HepG2 (cell line): ENCODE measurements around the gene DENND4B. TPM values are rescaled to one million over a fixed set of nuclear protein-coding genes. Genes with fewer than 3 reads are reported as not detected.

ENCODE experiments used
- DMAP1 ChIP-seq: IDR thresholded peaks from 2 replicates; pipeline ENCODE4 v1.6.1; 2016
- GPN1 ChIP-seq: sonication (generic); formaldehyde crosslinking; IDR thresholded peaks from 2 replicates; pipeline ENCODE4 v1.5.1; 2020; ENCODE audit warnings: missing genetic modification reagents, borderline replicate concordance
- NFKBIZ ChIP-seq: IDR thresholded peaks from 2 replicates; pipeline ENCODE4 v1.6.1; 2018; ENCODE audit warnings: missing genetic modification reagents, missing compliant biosample characterization
- SNAPC4 ChIP-seq: sonication (generic); formaldehyde crosslinking; IDR thresholded peaks from 2 replicates; pipeline ENCODE4 v1.4.0; 2020; ENCODE audit warnings: mild to moderate bottlenecking, missing genetic modification reagents
- SRY ChIP-seq: sonication (generic); formaldehyde crosslinking; IDR thresholded peaks from 2 replicates; pipeline ENCODE4 v1.8.0; 2022; ENCODE audit warnings: mild to moderate bottlenecking, missing genetic modification reagents
- TBX2 ChIP-seq: sonication (generic); formaldehyde crosslinking; IDR thresholded peaks from 2 replicates; pipeline ENCODE4 v1.5.0; 2020; ENCODE audit warnings: missing genetic modification reagents, mild to moderate bottlenecking, borderline replicate concordance
- ZFP36L2 ChIP-seq: sonication (generic); formaldehyde crosslinking; IDR thresholded peaks from 2 replicates; pipeline ENCODE4 v1.4.0; 2020; ENCODE audit warnings: missing genetic modification reagents
- ZNF530 ChIP-seq: sonication (generic); formaldehyde crosslinking; IDR thresholded peaks from 2 replicates; pipeline ENCODE4 v1.5.0; 2020; ENCODE audit warnings: low read depth, mild to moderate bottlenecking, missing genetic modification reagents
- ZNF7 ChIP-seq: IDR thresholded peaks from 2 replicates; pipeline ENCODE4 v1.6.1; 2016; ENCODE audit warnings: missing biosample characterization, missing genetic modification reagents
- ZNF710 ChIP-seq: sonication (generic); formaldehyde crosslinking; IDR thresholded peaks from 2 replicates; pipeline ENCODE4 v1.5.0; 2020; ENCODE audit warnings: mild to moderate bottlenecking, missing genetic modification reagents, borderline replicate concordance
- ZNF740 ChIP-seq: sonication (generic); formaldehyde crosslinking; IDR thresholded peaks from 2 replicates; pipeline ENCODE4 v1.4.0; 2020; ENCODE audit warnings: missing genetic modification reagents
- ZNF775 ChIP-seq: sonication (generic); formaldehyde crosslinking; IDR thresholded peaks from 2 replicates; pipeline ENCODE4 v1.4.0; 2020; ENCODE audit warnings: missing genetic modification reagents, mild to moderate bottlenecking, moderate library complexity, borderline replicate concordance
- ZNF777 ChIP-seq: sonication (generic); formaldehyde crosslinking; IDR thresholded peaks from 2 replicates; pipeline ENCODE4 v1.4.0; 2020; ENCODE audit warnings: missing genetic modification reagents
- ZNF839 ChIP-seq: sonication (generic); formaldehyde crosslinking; IDR thresholded peaks from 2 replicates; pipeline ENCODE4 v1.4.0; 2020; ENCODE audit warnings: missing genetic modification reagents, mild to moderate bottlenecking, borderline replicate concordance
- polyA plus RNA-seq, 8 experiments: library from polyadenylated mRNA; depleted of rRNA in 3 of 8; stranded (reverse) in 7 of 8; unstranded in 1 of 8; fragments of >200 nt; fragmentation: Illumina TruSeq in 4 of 8; extraction: Trizol in 4 of 8; gene quantifications; 2 replicates each; pipeline versions ENCODE4 v1.2.1 to v1.2.3, GENCODE V29; 2011 to 2016; ENCODE audit warnings: low read depth in 4 of 8, missing spikeins in 1 of 8, mixed read lengths in 1 of 8; ENCODE audit not compliant: insufficient read depth in 1 of 8
- total RNA-seq, 5 experiments: library from RNA; depleted of rRNA; stranded (reverse); fragments of >200 nt; fragmentation: Illumina TruSeq; extraction: Trizol; gene quantifications; 2 replicates each; pipeline ENCODE4 v1.2.3, GENCODE V29; 2016; ENCODE audit warnings: low read depth in 1 of 5
- TF ChIP-seq, protein P1 (sequence below): sonication (generic); formaldehyde crosslinking; IDR thresholded peaks from 2 replicates; pipeline ENCODE4 v1.9.0; 2022; ENCODE audit warnings: low read depth, missing genetic modification reagents
- TF ChIP-seq, protein P2 (sequence below): sonication (generic); formaldehyde crosslinking; conservative IDR thresholded peaks from 2 replicates; pipeline ENCODE4 v1.8.0; 2022; ENCODE audit warnings: missing genetic modification reagents

The DENND4B gene
- total and polyA plus RNA-seq, 2 of the 13 experiments (the other 11 are each of a cell fraction or from before 2014, with no cell fraction given) = 15.1 to 20.3 TPM

DNA sequence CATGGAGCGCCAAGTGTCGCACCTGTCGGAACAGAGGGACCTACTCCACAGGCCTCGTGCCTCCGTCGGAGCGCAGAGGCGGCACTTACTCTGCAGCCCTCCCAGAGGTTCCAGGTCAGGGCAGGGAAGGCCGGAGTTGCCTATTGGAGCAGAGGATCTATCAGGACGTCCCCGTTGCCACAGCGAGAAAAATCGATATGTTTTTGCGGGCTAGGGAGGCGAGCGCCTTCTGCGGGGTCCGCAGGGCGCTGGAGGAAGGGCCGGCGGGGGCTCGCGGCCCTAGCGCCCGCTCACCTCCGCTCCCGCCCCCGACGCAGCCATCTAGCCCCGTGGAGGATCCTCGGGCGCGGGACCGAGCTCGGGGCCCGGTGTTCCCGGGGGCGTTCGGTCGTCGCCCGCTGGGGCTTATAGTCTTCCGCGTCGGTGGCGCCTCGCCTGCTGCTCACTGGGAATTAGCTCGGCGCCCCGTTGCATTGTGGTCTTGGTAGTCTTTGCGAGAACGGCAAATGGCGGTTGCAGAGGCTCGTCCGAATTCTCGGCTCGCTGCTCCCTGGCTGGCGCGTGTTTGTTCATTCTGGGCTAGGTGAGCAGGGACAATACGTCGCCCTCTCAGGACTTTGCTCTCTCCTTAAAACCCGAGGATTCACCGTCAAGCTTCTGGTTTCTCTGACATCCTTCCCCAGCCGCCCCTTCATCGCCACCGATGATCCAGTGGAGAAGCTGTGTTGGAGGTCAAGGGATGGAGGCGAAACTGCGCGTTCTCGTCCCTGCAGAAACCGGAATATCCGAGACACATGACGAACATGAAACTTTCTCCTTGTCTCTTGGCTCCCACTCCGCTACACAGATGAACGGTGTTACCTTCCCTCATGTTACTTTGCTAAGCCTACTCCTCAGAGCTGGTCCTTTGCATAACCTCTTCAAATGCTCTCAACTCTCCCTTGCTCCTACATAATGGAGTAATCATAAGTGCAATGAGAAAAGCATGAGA, 31.0 kb upstream of the DENND4B start, which contains the start of gene JTB (continued):
- TF ChIP-seq, protein P1, sequence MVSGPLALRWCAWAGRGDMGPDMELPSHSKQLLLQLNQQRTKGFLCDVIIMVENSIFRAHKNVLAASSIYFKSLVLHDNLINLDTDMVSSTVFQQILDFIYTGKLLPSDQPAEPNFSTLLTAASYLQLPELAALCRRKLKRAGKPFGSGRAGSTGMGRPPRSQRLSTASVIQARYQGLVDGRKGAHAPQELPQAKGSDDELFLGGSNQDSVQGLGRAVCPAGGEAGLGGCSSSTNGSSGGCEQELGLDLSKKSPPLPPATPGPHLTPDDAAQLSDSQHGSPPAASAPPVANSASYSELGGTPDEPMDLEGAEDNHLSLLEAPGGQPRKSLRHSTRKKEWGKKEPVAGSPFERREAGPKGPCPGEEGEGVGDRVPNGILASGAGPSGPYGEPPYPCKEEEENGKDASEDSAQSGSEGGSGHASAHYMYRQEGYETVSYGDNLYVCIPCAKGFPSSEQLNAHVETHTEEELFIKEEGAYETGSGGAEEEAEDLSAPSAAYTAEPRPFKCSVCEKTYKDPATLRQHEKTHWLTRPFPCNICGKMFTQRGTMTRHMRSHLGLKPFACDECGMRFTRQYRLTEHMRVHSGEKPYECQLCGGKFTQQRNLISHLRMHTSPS (CRISPR knock-in tag) = peak; percentile 32; the same call in 1 of the 2 replicates
- TF ChIP-seq ZNF7 = no peak
- TF ChIP-seq ZNF839 (CRISPR knock-in tag) = no peak
- TF ChIP-seq ZNF710 (CRISPR knock-in tag) = 0 out of 2 replicates have a peak, but pooled peaks have one; percentile 60
- 0 out of 2 replicates have a peak, but pooled peaks have one; percentile 39 for TF ChIP-seq SRY (CRISPR knock-in tag)
- 0 out of 2 replicates have a peak, but pooled peaks have one; percentile 20 for TF ChIP-seq NFKBIZ (CRISPR knock-in tag)
- peak; percentile 80; the same call in 1 of the 2 replicates for TF ChIP-seq ZNF740 (CRISPR knock-in tag)
- TF ChIP-seq ZFP36L2 (CRISPR knock-in tag) = no peak
- TF ChIP-seq SNAPC4 (CRISPR knock-in tag) = 0 out of 2 replicates have a peak, but pooled peaks have one; percentile 33
- TF ChIP-seq GPN1 (CRISPR knock-in tag) = no peak
- peak; percentile 92 for TF ChIP-seq DMAP1 (CRISPR knock-in tag)
- no peak for TF ChIP-seq ZNF530 (CRISPR knock-in tag)
- peak; percentile 60; the same call in 1 of the 2 replicates for TF ChIP-seq TBX2 (CRISPR knock-in tag)
- peak; percentile 83 for TF ChIP-seq ZNF777
- TF ChIP-seq, protein P2, sequence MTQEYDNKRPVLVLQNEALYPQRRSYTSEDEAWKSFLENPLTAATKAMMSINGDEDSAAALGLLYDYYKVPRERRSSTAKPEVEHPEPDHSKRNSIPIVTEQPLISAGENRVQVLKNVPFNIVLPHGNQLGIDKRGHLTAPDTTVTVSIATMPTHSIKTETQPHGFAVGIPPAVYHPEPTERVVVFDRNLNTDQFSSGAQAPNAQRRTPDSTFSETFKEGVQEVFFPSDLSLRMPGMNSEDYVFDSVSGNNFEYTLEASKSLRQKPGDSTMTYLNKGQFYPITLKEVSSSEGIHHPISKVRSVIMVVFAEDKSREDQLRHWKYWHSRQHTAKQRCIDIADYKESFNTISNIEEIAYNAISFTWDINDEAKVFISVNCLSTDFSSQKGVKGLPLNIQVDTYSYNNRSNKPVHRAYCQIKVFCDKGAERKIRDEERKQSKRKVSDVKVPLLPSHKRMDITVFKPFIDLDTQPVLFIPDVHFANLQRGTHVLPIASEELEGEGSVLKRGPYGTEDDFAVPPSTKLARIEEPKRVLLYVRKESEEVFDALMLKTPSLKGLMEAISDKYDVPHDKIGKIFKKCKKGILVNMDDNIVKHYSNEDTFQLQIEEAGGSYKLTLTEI (CRISPR knock-in tag) = no peak
- TF ChIP-seq ZNF775 = no peak
